GM21423 (cell line): Measurements from ENCODE around the gene ZFHX2.

Experiments used
- ATAC-seq: cut with Tn5 transposase; IDR thresholded peaks from one replicate; pipeline ENCODE4 v1.9.1; 2021; ENCODE audit warnings: mild to moderate bottlenecking, moderate library complexity; ENCODE audit not compliant: unreplicated experiment

The ZFHX2 gene

DNA sequence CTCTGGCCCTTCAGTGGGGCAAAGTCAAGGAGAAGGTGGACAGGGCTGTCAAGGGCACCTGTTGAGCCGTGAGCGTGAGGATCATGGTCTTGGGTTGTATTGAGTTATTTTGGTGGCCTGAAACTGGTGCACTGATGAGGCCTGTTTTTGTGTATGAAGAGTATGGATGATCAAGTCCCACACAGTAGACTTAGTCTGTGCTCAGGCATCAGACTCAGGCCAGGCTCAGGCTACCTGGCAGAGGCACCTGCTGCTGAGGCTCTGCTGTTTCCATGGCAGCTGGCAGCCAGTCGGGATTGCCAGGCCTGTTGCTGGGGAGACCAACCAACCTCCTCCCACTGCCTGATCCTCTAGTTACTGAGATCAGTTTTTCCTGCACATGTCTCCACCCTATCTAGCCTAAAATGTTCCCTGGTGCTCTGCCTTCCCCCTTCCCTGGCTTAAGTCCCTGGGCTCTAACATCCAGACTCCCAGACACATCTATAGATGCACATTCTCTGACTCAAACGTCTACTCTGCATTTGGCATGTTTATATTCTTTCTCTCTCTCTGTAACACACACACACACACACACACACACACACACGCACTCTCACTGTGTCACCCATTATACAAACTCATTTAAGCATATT is 21.9 kb upstream of the ZFHX2 start:
- no peak for ATAC-seq

DNA sequence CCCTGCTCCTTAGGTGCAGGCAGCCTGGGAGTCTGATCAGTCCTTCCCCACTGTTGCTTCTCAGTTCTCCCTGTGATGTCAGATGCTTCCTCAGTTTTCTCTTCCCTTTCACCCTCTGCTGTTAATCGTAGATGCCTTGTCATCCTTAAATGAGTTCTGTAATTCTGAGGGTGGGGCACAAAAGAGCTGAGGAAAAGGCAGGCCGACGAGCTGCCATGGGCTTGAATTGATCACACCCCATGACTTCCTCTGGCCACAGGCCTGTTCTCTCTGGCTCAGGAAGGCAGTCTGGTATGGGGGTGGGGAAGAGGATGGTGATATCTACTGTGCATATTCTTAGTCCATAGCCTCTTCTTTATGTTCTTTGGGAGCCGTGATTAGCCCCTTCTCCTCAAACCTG is 21.3 kb upstream of the ZFHX2 start:
- ATAC-seq: no peak

- ATAC-seq: no peak
Measured at GRCh38 chr14:23572524-23572828, 20.9 kb upstream of the ZFHX2 start.

DNA sequence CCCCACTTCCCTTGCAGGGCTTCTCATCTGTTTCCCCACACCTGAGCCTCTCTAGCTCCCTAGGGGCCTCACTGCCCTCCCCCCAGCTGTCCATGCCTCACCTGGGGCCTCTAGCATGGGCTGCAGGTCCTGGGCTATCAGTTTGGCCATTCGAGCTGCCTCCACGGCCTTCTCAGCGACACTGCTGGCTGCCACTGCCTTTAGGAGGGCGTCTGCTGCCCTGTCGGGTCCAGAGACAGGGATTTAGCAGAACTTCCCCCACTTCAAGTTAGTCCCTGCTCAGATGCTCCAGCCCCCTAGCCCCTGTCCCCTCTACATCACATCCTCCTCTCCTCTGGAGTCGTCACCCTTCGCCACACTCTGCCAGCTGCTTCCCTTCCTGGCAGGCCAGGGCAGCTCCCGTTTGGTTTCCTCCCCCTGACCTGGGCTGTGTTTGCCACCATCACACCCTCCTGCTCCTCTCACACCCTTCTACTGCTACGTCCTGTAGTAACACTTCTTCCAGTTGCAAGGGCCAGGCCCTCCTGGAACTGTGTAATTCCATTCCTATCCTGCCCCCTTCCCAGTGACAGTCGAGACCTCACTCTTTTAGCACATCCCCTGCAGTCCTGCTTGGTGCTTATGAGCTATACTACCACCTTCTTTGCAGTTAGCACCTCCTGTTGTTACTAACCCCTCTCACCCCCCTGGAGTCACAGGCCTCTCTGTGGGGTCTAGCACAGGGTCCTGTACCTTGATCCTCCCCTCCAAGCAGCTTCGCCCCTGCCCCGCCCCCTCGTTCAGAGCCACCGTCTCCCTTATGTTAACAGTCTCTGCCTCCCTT is 20.3 kb upstream of the ZFHX2 start:
- ATAC-seq: no peak

DNA sequence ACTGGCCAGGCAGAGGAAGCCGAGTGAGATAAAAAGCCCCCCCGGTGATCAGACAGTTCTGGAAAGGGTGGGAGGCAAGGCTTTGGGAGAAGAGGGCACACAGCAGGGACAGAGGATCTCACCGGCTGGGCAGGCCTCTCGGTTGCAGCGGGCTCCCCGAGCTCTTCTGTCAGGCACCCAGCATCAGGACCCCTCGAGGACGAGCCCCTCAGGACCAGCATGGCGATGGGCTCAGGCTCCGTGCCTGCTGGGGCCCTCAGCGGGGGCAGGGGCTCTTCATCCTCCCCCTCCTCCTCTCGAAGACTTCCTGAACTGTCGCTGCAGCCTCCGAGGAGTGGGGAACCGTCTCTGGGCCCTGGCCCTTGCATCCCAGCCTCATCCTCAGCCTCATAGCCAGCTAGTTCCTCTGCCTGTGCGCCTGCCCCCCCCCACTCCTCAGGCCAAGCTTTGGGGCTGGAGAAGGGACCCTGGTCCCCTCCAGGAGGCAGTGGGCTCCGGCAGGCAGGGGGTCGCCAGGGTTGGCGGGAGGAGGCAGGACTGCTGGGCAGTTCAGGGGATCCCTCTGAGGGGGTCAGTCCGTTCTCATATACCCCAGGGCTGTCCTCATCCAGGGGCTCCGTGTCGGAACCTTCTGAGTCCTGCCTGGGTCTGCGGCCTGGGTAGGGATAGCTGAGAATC is 19.4 kb upstream of the ZFHX2 start:
- ATAC-seq: no peak

DNA sequence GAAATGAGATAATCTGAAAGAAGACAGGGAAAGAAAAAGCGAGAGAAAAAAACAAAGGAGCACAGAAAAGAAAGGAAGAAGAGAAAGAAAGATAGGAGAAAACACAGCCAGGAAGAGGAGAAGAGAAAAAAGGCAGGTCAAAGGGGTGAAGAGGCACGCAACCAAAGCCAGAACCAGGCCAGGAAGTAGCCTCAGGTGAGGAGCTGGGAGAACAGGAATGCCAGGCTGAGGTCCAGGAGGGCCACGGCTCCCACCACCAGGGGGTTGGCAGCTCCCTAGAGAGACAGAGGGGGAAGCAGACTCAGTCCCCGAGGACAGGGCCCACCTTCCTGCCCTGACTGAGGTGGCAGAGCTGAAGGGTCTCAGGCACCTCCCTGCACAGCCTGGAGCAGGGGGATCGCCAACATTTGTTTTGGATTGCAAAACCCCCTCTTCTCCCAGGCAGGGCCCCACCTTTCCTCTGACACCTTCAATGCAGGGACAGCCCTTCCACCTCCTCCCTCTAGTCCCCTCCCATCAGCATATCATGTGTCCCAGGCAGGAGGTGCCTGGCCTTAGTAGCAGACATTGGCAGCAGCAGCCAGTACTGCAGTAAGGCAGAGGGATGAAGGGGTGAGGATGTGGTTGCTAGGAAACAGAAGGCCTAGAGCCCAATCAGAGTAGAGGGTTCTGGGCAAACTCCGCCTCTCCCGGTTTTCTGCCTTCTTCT is 18.0 kb upstream of the ZFHX2 start:
- ATAC-seq: no peak

GRCh38 chr14:23568600-23569331 is 17.2 kb upstream of the ZFHX2 start:
- no peak for ATAC-seq

DNA sequence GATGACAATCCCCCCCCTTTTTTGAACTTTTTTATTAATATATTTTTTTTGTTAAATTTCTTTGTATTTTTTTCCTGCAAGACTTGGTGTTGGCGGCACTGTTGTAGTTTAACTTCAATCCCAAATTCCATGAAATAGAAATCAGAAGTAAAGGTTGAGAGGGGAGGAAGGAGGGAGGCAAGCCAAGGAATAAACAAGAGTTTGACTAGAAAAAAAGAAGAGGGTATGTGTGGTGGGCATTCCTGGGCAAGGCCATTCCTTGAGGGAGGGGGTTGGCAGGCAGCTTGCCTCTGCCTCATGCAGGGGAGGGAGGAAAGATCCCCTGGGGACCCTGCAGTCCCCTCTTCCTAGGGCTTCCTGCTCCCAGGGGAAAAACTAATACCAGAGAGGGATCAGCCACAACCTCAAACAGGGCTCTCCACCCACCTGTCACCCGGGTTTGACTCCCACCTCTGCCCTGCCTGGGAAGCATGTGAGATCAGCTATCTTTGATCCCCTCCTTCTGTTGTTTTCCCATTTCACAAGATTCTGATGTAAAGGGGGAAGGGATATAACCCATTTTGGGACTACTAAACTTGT is 16.5 kb upstream of the ZFHX2 start:
- ATAC-seq: no peak

DNA sequence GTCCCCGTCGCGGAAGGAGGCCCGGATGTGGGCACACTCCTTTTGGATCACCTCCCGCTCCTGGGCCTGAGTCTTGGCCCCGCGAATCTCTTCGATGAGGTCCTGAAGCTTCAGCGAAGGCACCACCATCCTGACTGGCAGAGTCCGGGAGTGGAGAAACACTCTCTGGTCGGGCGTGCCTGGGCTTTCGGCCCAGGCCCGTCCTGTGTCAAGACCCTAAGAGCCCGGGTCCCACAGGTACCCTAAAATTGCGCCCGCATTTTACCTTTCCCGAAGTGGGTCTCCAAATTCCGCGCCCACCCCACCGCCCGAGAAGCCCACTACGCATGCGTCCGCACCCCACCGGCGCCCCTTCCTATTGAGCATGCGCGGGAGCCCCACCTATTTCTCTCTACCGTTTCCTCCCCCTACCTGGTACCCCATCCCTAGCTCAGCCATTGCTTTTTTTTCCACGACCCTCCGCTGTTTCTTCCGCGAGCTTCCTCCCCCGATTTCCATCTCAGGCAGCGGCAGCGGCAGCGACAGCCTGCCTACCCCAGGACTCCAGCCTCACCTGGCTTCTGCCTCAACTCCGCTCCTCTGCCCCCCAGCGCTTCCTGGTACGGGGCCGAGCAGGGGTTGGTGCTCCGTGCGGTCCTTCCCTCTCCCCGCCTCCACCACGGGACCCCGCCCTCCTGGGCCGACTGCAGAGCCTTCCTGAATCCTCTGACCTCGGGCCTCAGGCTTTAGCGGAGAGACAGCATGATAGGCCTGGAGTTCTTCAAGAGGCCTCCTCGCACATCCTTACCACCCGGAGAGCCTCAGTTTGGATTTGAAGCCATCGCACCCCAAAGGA is 15.8 kb upstream of the ZFHX2 start, which contains the start of gene AP1G2:
Gene AP1G2 (minus strand): TSS at position 606 of the 835 bp plus-strand sequence. CDS start 477 bp downstream, at position 129.
- ATAC-seq: peak; percentile 79

DNA sequence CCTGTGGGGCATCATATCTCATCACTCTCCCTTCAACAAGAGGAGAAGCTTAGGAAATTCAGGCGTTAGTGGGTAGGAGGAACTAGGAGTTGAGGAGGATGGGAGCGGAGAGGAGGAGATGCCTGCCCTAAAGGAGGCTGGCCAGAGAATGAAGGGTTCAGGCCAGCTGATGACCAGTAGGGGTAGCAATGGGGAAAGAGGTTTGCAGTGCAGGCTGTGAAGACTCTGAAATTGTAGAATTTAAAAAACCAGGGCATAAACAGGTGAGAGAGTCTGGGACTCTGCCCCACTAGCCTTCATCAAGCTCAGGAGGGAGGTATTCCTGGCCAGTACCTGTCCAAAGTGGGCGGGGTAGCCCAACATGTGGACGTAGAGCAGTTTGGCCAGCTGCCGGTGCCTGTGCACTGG is 15.2 kb upstream of the ZFHX2 start:
- peak; percentile 6 for ATAC-seq

- ATAC-seq: no peak
Measured at GRCh38 chr14:23566112-23566777, 14.7 kb upstream of the ZFHX2 start.

- ATAC-seq: no peak
Measured at GRCh38 chr14:23565626-23566025, 14.1 kb upstream of the ZFHX2 start.

- no peak for ATAC-seq
Measured at GRCh38 chr14:23564876-23565275, 13.3 kb upstream of the ZFHX2 start.

- ATAC-seq: no peak
Measured at GRCh38 chr14:23564181-23564812, 12.7 kb upstream of the ZFHX2 start.

DNA sequence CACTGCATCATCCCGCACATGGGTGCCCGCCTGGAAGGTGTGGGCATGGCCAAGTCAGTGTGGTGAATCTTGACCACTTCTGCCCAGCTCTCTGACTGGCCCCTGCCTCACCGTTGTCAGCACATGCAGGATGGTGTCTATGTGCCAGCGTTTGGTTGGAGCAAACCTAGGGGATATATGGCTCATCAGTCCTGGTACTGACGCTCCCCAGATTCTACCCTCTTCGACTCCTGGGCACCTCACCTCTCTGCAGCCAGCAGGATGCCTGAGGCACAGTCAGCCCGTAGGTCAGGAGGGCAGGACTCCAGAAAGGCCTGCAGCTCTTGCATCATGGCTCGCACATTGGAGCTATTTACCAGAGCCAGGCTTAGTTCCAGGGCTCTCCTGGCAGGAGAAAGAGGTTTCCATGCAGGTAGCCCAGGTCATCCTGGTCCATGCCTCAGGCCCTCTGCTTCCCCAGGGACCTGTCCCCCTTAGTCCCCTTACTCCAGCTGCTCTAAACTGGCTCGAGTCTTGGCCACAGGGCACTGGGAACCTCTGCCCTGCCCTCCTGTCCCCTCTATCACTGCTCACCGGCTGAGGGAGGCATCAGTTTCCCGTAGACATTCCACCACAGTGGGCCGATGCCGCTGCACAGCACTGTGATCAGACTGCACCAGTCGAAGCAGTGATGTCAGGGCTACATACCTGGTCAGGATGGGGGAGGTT is 12.1 kb upstream of the ZFHX2 start:
- ATAC-seq: no peak

DNA sequence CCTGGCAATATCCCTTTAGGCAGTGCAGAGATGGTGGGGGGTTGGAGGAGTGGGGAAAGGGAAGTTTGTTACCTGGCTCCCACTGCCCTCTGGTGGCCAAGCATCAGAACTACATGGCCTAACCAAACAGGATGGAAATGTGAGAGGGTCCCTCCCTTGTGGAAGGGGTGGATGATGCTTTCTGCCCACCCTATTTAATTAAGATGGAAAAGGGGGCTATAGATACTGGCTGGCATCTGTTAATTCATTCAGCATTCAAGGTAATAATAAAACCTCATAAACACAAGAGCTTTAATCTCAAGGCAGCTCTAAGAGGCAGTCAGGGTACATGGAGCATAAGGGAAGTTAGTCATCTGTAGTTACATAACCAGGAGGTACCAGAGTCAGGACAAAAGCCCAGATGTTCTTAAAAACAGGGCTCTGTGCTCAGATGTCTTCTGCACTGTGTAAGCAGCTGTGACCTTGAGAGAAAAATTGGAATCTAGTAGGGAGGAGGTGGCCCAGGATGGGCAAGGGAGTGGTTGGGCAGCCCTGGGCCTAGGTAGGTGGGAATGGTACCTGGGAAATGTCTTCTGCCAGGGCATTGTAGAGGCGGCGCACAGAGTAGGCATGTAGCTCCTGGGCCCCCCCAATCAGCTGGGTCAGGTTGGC is 11.4 kb upstream of the ZFHX2 start:
- ATAC-seq: no peak
